HG02970 (cell line): ENCODE results near the gene SLC8A2.

Source experiments
- ATAC-seq: cut with Tn5 transposase; IDR thresholded peaks from one replicate; pipeline ENCODE4 v1.9.1; 2021; ENCODE audit warnings: mild to moderate bottlenecking, moderate library complexity, moderate number of reproducible peaks; ENCODE audit not compliant: unreplicated experiment, low FRiP score

SLC8A2 gene

GRCh38 chr19:47465957-47466356 is 5.7 kb downstream of the SLC8A2 start:
- ATAC-seq = no peak

GRCh38 chr19:47464675-47465419 is 6.8 kb downstream of the SLC8A2 start:
- no peak for ATAC-seq

GRCh38 chr19:47461876-47462275 is 9.8 kb downstream of the SLC8A2 start:
- no peak for ATAC-seq

- ATAC-seq = no peak
These were observed 12.2 kb downstream of the SLC8A2 start for GRCh38 chr19:47459477-47459876.

- ATAC-seq = no peak
These were observed 13.0 kb downstream of the SLC8A2 start for GRCh38 chr19:47458672-47459071.

DNA sequence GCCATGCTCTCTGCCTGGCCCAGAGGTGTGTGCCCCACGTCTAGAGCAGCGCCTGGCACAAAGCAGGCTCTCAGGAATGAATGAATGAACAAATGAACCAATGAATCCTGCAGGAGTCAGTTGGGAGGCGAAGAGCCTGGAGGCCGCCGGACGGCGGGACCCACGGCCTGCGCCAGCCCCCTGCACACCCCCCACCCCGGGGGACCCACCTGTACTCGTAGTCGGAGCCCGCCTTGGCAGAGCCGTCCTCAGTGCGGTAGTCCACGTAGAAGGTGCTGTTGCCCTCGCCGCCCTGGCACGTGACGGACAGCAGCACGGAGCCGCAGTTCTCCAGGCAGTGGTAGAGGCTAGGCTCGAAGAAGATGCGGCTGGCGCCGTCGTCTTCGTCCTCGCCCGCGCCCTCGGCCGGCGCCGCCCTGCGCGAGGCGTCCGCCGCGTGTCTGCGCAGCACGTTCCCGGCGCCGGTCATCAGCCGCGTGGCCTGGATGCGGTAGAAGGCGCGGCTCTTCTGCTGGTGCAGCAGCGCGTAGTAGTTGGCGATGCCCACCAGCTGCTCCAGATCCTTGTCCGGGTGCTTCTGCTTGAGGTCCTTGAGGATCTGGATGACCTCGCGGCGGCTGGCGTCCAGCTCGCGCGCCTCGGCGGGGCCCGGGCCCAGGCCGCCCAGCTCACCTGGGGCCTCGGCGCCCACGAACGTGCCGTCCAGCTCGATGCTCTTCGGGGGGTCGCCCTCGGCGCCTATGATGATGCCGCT is 14.8 kb downstream of the SLC8A2 start:
- no peak for ATAC-seq

GRCh38 chr19:47450478-47450877 is 21.2 kb downstream of the SLC8A2 start:
- no peak for ATAC-seq

GRCh38 chr19:47448360-47448727 is 23.3 kb downstream of the SLC8A2 start:
- no peak for ATAC-seq

GRCh38 chr19:47447470-47448359 is 24.0 kb downstream of the SLC8A2 start:
- ATAC-seq = no peak

- ATAC-seq = no peak
These were observed 24.9 kb downstream of the SLC8A2 start for GRCh38 chr19:47446534-47447469.

DNA sequence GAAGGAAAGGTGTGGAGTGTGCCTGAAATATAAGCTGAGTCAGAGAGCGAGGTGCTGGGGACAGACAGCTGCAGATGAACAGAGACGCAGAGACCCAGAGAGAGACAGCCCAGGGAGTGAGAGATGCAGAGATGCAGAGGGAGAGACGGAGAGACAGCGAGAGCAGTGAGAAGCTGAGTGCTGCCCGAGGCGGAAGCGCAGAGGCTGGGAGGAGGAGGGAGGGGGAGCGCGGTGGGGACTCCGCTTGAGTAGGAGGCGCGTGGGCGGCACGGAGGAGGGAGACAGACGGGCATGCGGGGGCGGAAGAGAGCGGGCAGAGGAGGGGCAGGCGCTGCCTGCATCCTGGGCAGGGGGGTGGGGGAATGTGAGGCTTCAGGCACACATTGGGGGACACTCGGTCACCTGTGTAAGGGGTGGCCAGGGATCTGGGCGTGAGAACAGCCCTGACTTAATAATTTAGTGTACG is 25.7 kb downstream of the SLC8A2 start:
- ATAC-seq = no peak

- ATAC-seq = no peak
These were observed 26.2 kb downstream of the SLC8A2 start for GRCh38 chr19:47445527-47445926.

- no peak for ATAC-seq
These were observed 27.3 kb downstream of the SLC8A2 start for GRCh38 chr19:47444388-47444821.

- ATAC-seq = no peak
These were observed 28.4 kb downstream of the SLC8A2 start for GRCh38 chr19:47443331-47443730.

GRCh38 chr19:47438793-47439220 is 32.9 kb downstream of the SLC8A2 start:
- ATAC-seq = no peak

- no peak for ATAC-seq
These were observed 34.2 kb downstream of the SLC8A2 start for GRCh38 chr19:47437500-47437899.

- ATAC-seq = no peak
These were observed 34.8 kb downstream of the SLC8A2 start for GRCh38 chr19:47436712-47437401.

DNA sequence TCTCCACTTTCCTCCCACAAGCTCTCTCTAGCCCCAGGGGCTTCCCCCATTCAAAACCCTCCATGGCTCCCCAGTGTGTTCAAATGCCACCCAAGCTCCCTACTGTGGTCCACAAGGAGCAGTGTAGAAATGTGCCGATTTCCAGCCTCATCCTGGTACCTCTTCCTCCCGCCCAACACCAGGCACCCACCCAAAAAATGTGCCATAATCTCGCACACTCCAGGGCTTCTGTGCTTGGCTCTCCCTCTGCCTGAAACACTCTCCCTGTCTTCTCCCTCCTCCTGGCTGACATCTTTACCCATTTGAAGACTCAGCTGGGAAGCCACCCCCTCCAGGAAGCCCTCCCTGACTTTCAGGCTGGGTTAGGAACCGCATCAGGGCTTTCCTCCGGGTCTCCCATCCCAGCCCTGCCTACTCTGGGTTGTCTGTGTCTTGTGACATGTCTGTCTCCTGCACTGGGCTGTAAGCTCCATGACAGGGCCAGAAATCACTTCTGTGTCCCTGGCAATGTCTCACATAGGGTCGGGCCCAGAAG is 35.7 kb downstream of the SLC8A2 start:
- ATAC-seq = no peak

GRCh38 chr19:47435196-47435595 is 36.5 kb downstream of the SLC8A2 start:
- no peak for ATAC-seq
